Measurements from ENCODE around the gene SCEL. TPM values are rescaled to one million over a fixed set of nuclear protein-coding genes. Genes with fewer than 3 reads are reported as not detected.

SCEL gene
- total and polyA plus RNA-seq, 7 donors, result 0.04 TPM; not detected in 5

DNA sequence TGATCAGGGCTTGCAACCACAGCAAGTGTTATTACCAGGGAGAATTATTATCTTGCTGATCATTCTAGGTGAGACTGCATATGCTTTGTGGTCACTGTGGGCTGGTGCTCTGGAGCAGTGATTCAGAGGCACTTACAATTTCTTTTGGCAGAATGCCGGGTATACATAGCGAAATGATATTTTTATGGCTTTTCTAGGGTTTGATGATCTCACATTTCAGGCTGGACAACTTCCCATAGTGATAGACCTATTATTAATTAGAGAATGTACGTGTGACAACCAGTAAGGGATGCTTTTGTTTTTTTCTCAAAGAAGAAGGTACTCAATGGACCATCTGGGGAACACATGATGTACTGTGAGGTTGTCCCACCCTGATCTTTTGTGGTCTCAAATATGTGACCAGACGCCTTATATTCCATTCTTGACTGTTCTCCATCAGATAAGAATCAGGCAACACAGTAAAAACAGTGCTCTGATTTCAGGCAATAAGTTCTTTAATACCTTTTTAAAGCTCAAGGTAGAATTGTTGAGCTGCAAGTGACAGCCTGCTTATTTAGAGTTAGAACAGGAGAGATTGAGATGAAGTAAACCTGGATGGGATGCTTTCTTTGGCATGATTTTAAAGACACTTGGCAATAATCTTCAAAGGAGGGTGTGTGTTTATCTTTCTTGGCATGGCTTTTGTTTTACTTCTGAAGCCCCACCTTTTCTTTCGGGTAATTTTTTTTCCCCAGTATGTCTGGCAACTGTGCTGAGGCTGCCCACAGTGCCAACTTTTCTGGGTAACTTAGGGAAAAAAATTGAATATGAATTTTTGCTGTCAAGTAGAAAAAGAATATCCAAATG, 27.4 kb upstream of the SCEL start:
- WGBS, 3 donors, result 43 to 52% (median 45%) methylated on average over 5 of the region's 5 CpGs
- H3K27ac ChIP-seq, result no peak overlapping the region
- H3K36me3 ChIP-seq (ENCODE audit: insufficient read depth in 1 of 2, low read depth in 1 of 2), result no peaks in the 10 kb centered on the region
- DNase-seq (no peak), ATAC-seq (no peak)
- no peaks in the 10 kb centered on the region for H3K4me1 ChIP-seq
- no peak overlapping the region for H3K4me3 ChIP-seq
- peaks cover 0 to 2% (median 0%) of the 10 kb centered on the region in 3 donors for H3K27me3 ChIP-seq (ENCODE audit: insufficient read depth in 3 of 3, low read length in 2 of 3)
- intact Hi-C loops (cut with DNase I), result no loop called here
- no peaks in the 10 kb centered on the region for H3K9me3 ChIP-seq
- TF ChIP-seq, protein P1, sequence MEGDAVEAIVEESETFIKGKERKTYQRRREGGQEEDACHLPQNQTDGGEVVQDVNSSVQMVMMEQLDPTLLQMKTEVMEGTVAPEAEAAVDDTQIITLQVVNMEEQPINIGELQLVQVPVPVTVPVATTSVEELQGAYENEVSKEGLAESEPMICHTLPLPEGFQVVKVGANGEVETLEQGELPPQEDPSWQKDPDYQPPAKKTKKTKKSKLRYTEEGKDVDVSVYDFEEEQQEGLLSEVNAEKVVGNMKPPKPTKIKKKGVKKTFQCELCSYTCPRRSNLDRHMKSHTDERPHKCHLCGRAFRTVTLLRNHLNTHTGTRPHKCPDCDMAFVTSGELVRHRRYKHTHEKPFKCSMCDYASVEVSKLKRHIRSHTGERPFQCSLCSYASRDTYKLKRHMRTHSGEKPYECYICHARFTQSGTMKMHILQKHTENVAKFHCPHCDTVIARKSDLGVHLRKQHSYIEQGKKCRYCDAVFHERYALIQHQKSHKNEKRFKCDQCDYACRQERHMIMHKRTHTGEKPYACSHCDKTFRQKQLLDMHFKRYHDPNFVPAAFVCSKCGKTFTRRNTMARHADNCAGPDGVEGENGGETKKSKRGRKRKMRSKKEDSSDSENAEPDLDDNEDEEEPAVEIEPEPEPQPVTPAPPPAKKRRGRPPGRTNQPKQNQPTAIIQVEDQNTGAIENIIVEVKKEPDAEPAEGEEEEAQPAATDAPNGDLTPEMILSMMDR (IDR thresholded peaks at IDR 0.05), result no peak

DNA sequence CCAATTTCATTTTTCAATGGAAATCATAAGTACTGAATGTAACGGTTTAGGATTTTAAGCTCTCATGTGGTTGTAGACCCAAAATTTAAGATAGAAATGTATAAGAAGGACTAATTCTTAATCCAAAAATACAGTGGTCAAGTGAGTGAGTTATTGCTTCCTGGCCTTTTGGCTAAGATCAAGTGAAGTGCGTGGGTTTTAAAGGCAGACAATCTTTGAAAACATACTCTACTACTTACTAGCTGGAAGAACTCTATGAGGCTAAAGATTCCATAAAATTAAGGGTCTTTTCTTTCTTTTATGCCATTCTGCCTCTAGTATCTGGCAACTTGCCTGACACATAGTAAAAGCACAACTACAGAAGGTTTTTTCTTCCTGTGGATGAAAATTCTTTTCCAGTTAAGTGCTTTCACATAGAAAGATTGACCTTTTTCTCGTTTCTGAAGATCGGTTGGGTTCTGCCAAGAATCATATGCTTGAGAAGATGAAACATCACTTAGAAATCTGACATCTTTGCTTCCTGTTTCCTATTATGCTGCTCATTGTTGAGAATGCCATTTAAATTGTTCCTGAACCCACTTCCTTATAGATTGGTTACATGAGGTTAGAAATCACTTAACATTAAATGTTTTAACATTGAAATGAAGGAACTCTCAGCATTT, 26.4 kb upstream of the SCEL start:
- ATAC-seq, result no peak
- Histone ChIP-seq H3K27me3 (ENCODE audit: insufficient read depth in 3 of 3, low read length in 2 of 3) (no peaks in the 10 kb centered on the region), H3K9me3 (no peaks in the 10 kb centered on the region), H3K27ac (no peak overlapping the region), H3K36me3 (ENCODE audit: insufficient read depth in 1 of 2, low read depth in 1 of 2) (no peaks in the 10 kb centered on the region), H3K4me3 (no peak overlapping the region), H3K4me1 (no peaks in the 10 kb centered on the region)
- TF ChIP-seq, protein P1 (IDR thresholded peaks at IDR 0.05), result no peak
- intact Hi-C loops (cut with DNase I), result no loop called here
- DNase-seq, result no peak
- 29 to 36% (median 33%) methylated on average over 4 of the region's 4 CpGs for WGBS, 3 donors

DNA sequence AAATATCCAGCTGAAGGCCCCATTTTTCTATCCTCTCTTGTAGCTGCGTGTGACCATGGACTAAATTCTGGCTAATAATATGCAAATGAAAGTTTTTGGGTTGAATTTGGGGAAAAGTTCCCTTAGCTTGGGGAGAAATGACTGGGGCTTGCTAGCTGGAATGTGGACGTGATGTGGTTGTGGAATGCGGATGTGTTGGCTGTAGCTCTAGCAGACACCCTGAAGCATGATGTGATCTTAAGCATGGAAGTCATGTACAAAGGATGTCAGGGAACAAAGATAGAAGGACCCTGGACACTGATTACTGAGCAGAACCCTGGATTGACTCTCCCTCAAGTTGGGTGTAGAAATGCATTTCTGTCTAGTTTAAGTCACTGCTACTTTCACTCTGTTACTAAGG, 25.4 kb upstream of the SCEL start:
- H3K27me3 ChIP-seq (ENCODE audit: insufficient read depth in 3 of 3, low read length in 2 of 3), result no peaks in the 10 kb centered on the region
- no peaks in the 10 kb centered on the region for H3K36me3 ChIP-seq (ENCODE audit: insufficient read depth in 1 of 2, low read depth in 1 of 2)
- no peak for ATAC-seq

DNA sequence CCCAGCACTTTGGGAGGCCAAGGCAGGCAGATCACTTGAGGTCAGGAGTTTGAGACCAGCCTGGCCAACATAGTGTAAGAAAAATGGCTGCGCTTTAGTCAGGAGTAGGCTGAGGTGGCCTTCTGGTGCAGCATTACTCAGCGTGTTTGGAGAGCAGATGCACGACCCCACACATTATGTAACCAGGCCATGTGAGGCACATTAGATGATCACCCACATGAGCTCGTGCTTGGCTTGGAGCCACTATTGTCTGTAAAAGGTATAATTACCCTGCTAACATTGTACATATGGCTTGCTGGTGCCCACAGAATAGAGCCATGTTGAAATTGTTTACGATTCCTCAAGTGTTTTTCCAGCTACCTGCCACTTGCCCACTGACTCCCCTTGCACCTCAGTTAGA, 24.0 kb upstream of the SCEL start:
- TF ChIP-seq, protein P1 (IDR thresholded peaks at IDR 0.05), result no peak
- 59 to 66% (median 62%) methylated on average over 5 of the region's 5 CpGs for WGBS, 3 donors
- no peak overlapping the region for H3K27ac ChIP-seq
- no peaks in the 10 kb centered on the region for H3K36me3 ChIP-seq (ENCODE audit: insufficient read depth in 1 of 2, low read depth in 1 of 2)
- H3K9me3 ChIP-seq, result no peaks in the 10 kb centered on the region
- H3K4me1 ChIP-seq, result no peaks in the 10 kb centered on the region
- intact Hi-C loops (cut with DNase I), result no loop called here
- H3K4me3 ChIP-seq, result no peak overlapping the region
- ATAC-seq (no peak), DNase-seq (no peak)
- no peaks in the 10 kb centered on the region for H3K27me3 ChIP-seq (ENCODE audit: insufficient read depth in 3 of 3, low read length in 2 of 3)

More for the DNA sequence above, 25.4 kb upstream of the SCEL start:
- intact Hi-C loops (cut with DNase I), result no loop called here
- no peak for DNase-seq
- H3K9me3 ChIP-seq, result no peaks in the 10 kb centered on the region
- 91 to 94% (median 93%) methylated on average over 3 of the region's 3 CpGs for whole genome bisulfite sequencing, 3 donors
- H3K4me1 ChIP-seq, result no peaks in the 10 kb centered on the region
- H3K4me3 ChIP-seq, result no peak overlapping the region
- TF ChIP-seq, protein P1 (IDR thresholded peaks at IDR 0.05), result no peak
- no peak overlapping the region for H3K27ac ChIP-seq
